Activated naive CD8-positive, alpha-beta T cell treated with anti-CD3 and anti-CD28 coated beads for 36 hours (primary cell): ENCODE data around the gene BCL7C. TPM values are rescaled to one million over a fixed set of nuclear protein-coding genes. Genes with fewer than 3 reads are reported as not detected.
A peak's percentile ranks its signal among the peaks of the same experiment; 100 is the strongest.
"Not testable (repeated sequence)": the region's sequence is repeated elsewhere in the genome, so short reads cannot be mapped to it uniquely, and the experiment has no call there.

Experiments
- DNase-seq: peaks from one replicate; pipeline ENCODE4 v3.0.0; 2021
- H3K27ac Mint-ChIP-seq: one replicate; pipeline ENCODE4 v1.8.0; 2022; ENCODE audit warnings: mild to moderate bottlenecking, moderate library complexity, mixed read lengths
- H3K27me3 Mint-ChIP-seq: one replicate; pipeline ENCODE4 v1.8.0; 2022; ENCODE audit warnings: mild to moderate bottlenecking, mixed read lengths
- H3K36me3 Mint-ChIP-seq: one replicate; pipeline ENCODE4 v1.8.0; 2021; ENCODE audit warnings: mild to moderate bottlenecking, mixed read lengths
- H3K4me1 Mint-ChIP-seq: one replicate; pipeline ENCODE4 v1.8.0; 2021; ENCODE audit warnings: mixed read lengths
- H3K4me3 Mint-ChIP-seq: one replicate; pipeline ENCODE4 v1.8.0; 2022; ENCODE audit warnings: mild to moderate bottlenecking, moderate library complexity, mixed read lengths
- H3K9me3 Mint-ChIP-seq: one replicate; pipeline ENCODE4 v1.8.0; 2022; ENCODE audit warnings: mixed read lengths
- total RNA-seq, 2 experiments: library from RNA; stranded (reverse); gene quantifications; one replicate each; pipeline ENCODE4 v1.2.3, GENCODE V29; 2021

BCL7C gene
- total RNA-seq, 2 experiments from 2014 or later, result 20.8 to 22.0 TPM

- Mint-ChIP-seq H3K4me3 (peak overlapping the region; percentile 93), H3K27ac (peak overlapping the region; percentile 97)
Measured at GRCh38 chr16:30874244-30874820, 19.5 kb downstream of the BCL7C start.

GRCh38 chr16:30870904-30871303 lies 23.0 kb downstream of the BCL7C start:
- Mint-ChIP-seq H3K9me3 (no peaks in the 10 kb centered on the region), H3K27me3 (no peaks in the 10 kb centered on the region), H3K4me1 (peaks cover 18% of the 10 kb centered on the region), H3K4me3 (no peak overlapping the region), H3K27ac (no peak overlapping the region), H3K36me3 (peaks cover 2% of the 10 kb centered on the region)
- no peak for DNase-seq

More at GRCh38 chr16:30874244-30874820, 19.5 kb downstream of the BCL7C start:
- Mint-ChIP-seq H3K4me1 (peaks cover 26% of the 10 kb centered on the region), H3K9me3 (no peaks in the 10 kb centered on the region), H3K36me3 (peaks cover 14% of the 10 kb centered on the region), H3K27me3 (no peaks in the 10 kb centered on the region)
- DNase-seq, result no peak

GRCh38 chr16:30867747-30868146 lies 26.1 kb downstream of the BCL7C start:
- H3K36me3 Mint-ChIP-seq, result no peaks in the 10 kb centered on the region
- no peaks in the 10 kb centered on the region for H3K27me3 Mint-ChIP-seq
- H3K9me3 Mint-ChIP-seq, result no peaks in the 10 kb centered on the region
- H3K27ac Mint-ChIP-seq, result no peak overlapping the region
- H3K4me3 Mint-ChIP-seq, result no peak overlapping the region
- H3K4me1 Mint-ChIP-seq, result peaks cover 2% of the 10 kb centered on the region
- no peak for DNase-seq

GRCh38 chr16:30866031-30866430 lies 27.8 kb downstream of the BCL7C start:
- no peak overlapping the region for H3K27ac Mint-ChIP-seq
- no peak for DNase-seq
- H3K4me3 Mint-ChIP-seq, result no peak overlapping the region
- no peaks in the 10 kb centered on the region for H3K27me3 Mint-ChIP-seq
- H3K36me3 Mint-ChIP-seq, result no peaks in the 10 kb centered on the region
- H3K9me3 Mint-ChIP-seq, result no peaks in the 10 kb centered on the region
- H3K4me1 Mint-ChIP-seq, result no peaks in the 10 kb centered on the region

GRCh38 chr16:30863178-30863577 lies 30.7 kb downstream of the BCL7C start:
- DNase-seq, H3K9me3 Mint-ChIP-seq, H3K36me3 Mint-ChIP-seq, H3K27me3 Mint-ChIP-seq, H3K4me3 Mint-ChIP-seq, H3K4me1 Mint-ChIP-seq, H3K27ac Mint-ChIP-seq: not testable (repeated sequence)

GRCh38 chr16:30860729-30861128 lies 33.1 kb downstream of the BCL7C start:
- H3K9me3 Mint-ChIP-seq, DNase-seq, H3K36me3 Mint-ChIP-seq, H3K4me3 Mint-ChIP-seq, H3K27me3 Mint-ChIP-seq, H3K27ac Mint-ChIP-seq, H3K4me1 Mint-ChIP-seq: not testable (repeated sequence)

- no peaks in the 10 kb centered on the region for H3K27me3 Mint-ChIP-seq
- H3K9me3 Mint-ChIP-seq, result no peaks in the 10 kb centered on the region
- no peak for DNase-seq
- no peaks in the 10 kb centered on the region for H3K36me3 Mint-ChIP-seq
- H3K4me3 Mint-ChIP-seq, result no peak overlapping the region
- no peaks in the 10 kb centered on the region for H3K4me1 Mint-ChIP-seq
- no peak overlapping the region for H3K27ac Mint-ChIP-seq
Measured at GRCh38 chr16:30858829-30859423, 35.0 kb downstream of the BCL7C start.

GRCh38 chr16:30858111-30858495 lies 35.8 kb downstream of the BCL7C start:
- Mint-ChIP-seq H3K36me3 (no peaks in the 10 kb centered on the region), H3K27ac (no peak overlapping the region), H3K4me1 (no peaks in the 10 kb centered on the region), H3K9me3 (no peaks in the 10 kb centered on the region), H3K4me3 (no peak overlapping the region), H3K27me3 (no peaks in the 10 kb centered on the region)
- DNase-seq, result no peak

GRCh38 chr16:30853758-30854157 lies 40.1 kb downstream of the BCL7C start:
- Mint-ChIP-seq H3K27me3 (no peaks in the 10 kb centered on the region), H3K27ac (no peak overlapping the region), H3K9me3 (no peaks in the 10 kb centered on the region), H3K4me1 (no peaks in the 10 kb centered on the region), H3K4me3 (no peak overlapping the region), H3K36me3 (no peaks in the 10 kb centered on the region)
- DNase-seq, result no peak

- H3K27ac Mint-ChIP-seq, result no peak overlapping the region
- no peaks in the 10 kb centered on the region for H3K27me3 Mint-ChIP-seq
- DNase-seq, result no peak
- H3K4me1 Mint-ChIP-seq, result peaks cover under 1% of the 10 kb centered on the region
- H3K4me3 Mint-ChIP-seq, result no peak overlapping the region
- no peaks in the 10 kb centered on the region for H3K9me3 Mint-ChIP-seq
- no peaks in the 10 kb centered on the region for H3K36me3 Mint-ChIP-seq
Measured at GRCh38 chr16:30850246-30850645, 43.6 kb downstream of the BCL7C start.

- H3K4me3 Mint-ChIP-seq, result no peak overlapping the region
- H3K9me3 Mint-ChIP-seq, result no peaks in the 10 kb centered on the region
- DNase-seq, result no peak
- H3K4me1 Mint-ChIP-seq, result peaks cover 9% of the 10 kb centered on the region
- no peaks in the 10 kb centered on the region for H3K36me3 Mint-ChIP-seq
- H3K27ac Mint-ChIP-seq, result no peak overlapping the region
- no peaks in the 10 kb centered on the region for H3K27me3 Mint-ChIP-seq
Measured at GRCh38 chr16:30846649-30847402, 47.1 kb downstream of the BCL7C start.

- no peaks in the 10 kb centered on the region for H3K9me3 Mint-ChIP-seq
- peak; percentile 80 for DNase-seq
- peak overlapping the region; percentile 19 for H3K4me3 Mint-ChIP-seq
- peaks cover 9% of the 10 kb centered on the region for H3K4me1 Mint-ChIP-seq
- peak overlapping the region; percentile 42 for H3K27ac Mint-ChIP-seq
- H3K27me3 Mint-ChIP-seq, result no peaks in the 10 kb centered on the region
- no peaks in the 10 kb centered on the region for H3K36me3 Mint-ChIP-seq
Measured at GRCh38 chr16:30844671-30845449, 49.0 kb downstream of the BCL7C start.

GRCh38 chr16:30844346-30844670 lies 49.6 kb downstream of the BCL7C start:
- Mint-ChIP-seq H3K36me3 (no peaks in the 10 kb centered on the region), H3K4me1 (peaks cover 9% of the 10 kb centered on the region), H3K27ac (peak overlapping the region; percentile 42), H3K27me3 (no peaks in the 10 kb centered on the region), H3K9me3 (no peaks in the 10 kb centered on the region), H3K4me3 (no peak overlapping the region)
- no peak for DNase-seq

GRCh38 chr16:30843501-30843900 lies 50.4 kb downstream of the BCL7C start:
- H3K4me1 Mint-ChIP-seq, result peaks cover 9% of the 10 kb centered on the region
- no peaks in the 10 kb centered on the region for H3K27me3 Mint-ChIP-seq
- DNase-seq, result no peak
- H3K9me3 Mint-ChIP-seq, result no peaks in the 10 kb centered on the region
- no peaks in the 10 kb centered on the region for H3K36me3 Mint-ChIP-seq
- H3K27ac Mint-ChIP-seq, result no peak overlapping the region
- no peak overlapping the region for H3K4me3 Mint-ChIP-seq

GRCh38 chr16:30842971-30843370 lies 50.9 kb downstream of the BCL7C start:
- Mint-ChIP-seq H3K9me3 (no peaks in the 10 kb centered on the region), H3K27me3 (no peaks in the 10 kb centered on the region), H3K27ac (no peak overlapping the region), H3K36me3 (no peaks in the 10 kb centered on the region), H3K4me3 (no peak overlapping the region), H3K4me1 (peaks cover 9% of the 10 kb centered on the region)
- no peak for DNase-seq
